GM06990 (cell line): ENCODE results near the gene SLC35E2B.

Source experiments
- DNase-seq: peaks from one replicate; pipeline ENCODE4 v3.0.0-alpha.2; 2011; ENCODE audit not compliant: insufficient read length; ENCODE audit errors: extremely low read depth
- H3K27me3 ChIP-seq: replicated peaks from 2 replicates; pipeline ENCODE4 v1.6.0; 2011; ENCODE audit warnings: low read length; ENCODE audit not compliant: control insufficient read depth, insufficient read depth
- H3K36me3 ChIP-seq: 2 replicates; pipeline ENCODE4 v1.5.1; 2011; ENCODE audit warnings: low read length; ENCODE audit not compliant: control insufficient read depth, insufficient read depth
- H3K4me3 ChIP-seq: replicated peaks from 2 replicates; pipeline ENCODE4 v1.5.1; 2011; ENCODE audit warnings: low read depth, mild to moderate bottlenecking, control low read depth, low read length
- TF ChIP-seq, protein P1 (sequence below): IDR thresholded peaks from 2 replicates; pipeline ENCODE4 v1.5.1; 2011; ENCODE audit warnings: low read length, control low read depth, mild to moderate bottlenecking, inconsistent platforms; ENCODE audit not compliant: insufficient read depth, poor library complexity, severe bottlenecking

Gene SLC35E2B

GRCh38 chr1:1627829-1628753, 64.5 kb downstream of the SLC35E2B start:
- Histone ChIP-seq H3K27me3 (no peaks in the 10 kb centered on the region; the same call in 1 of the 2 replicates), H3K4me3 (no peak overlapping the region), H3K36me3 (no peaks in the 10 kb centered on the region)
- DNase-seq = peak; percentile 30
- TF ChIP-seq, protein P1, sequence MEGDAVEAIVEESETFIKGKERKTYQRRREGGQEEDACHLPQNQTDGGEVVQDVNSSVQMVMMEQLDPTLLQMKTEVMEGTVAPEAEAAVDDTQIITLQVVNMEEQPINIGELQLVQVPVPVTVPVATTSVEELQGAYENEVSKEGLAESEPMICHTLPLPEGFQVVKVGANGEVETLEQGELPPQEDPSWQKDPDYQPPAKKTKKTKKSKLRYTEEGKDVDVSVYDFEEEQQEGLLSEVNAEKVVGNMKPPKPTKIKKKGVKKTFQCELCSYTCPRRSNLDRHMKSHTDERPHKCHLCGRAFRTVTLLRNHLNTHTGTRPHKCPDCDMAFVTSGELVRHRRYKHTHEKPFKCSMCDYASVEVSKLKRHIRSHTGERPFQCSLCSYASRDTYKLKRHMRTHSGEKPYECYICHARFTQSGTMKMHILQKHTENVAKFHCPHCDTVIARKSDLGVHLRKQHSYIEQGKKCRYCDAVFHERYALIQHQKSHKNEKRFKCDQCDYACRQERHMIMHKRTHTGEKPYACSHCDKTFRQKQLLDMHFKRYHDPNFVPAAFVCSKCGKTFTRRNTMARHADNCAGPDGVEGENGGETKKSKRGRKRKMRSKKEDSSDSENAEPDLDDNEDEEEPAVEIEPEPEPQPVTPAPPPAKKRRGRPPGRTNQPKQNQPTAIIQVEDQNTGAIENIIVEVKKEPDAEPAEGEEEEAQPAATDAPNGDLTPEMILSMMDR = no peak

DNA sequence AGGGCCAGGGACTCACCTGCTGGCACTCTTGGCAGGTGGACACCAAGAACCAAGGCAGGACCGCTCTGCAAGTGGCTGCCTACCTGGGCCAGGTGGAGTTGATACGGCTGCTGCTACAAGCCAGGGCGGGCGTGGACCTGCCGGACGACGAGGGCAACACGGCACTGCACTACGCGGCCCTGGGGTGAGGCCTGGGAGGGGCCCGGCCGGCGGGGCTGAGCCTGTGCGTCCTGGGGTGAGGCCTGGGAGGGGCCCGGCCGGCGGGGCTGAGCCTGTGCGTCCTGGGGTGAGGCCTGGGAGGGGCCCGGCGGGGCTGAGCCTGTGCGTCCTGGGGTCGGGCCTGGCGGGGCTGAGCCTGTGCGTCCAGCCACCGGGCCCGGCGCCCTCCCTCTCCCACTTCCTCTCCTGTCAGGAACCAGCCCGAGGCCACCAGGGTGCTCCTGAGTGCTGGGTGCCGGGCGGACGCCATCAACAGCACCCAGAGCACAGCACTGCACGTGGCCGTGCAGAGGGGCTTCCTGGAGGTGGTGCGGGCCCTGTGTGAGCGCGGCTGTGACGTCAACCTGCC, 65.2 kb downstream of the SLC35E2B start:
- H3K27me3 ChIP-seq = no peaks in the 10 kb centered on the region; the same call in 1 of the 2 replicates
- no peaks in the 10 kb centered on the region for H3K36me3 ChIP-seq
- H3K4me3 ChIP-seq = no peak overlapping the region
- DNase-seq = peak; percentile 18
- TF ChIP-seq, protein P1 = no peak

DNA sequence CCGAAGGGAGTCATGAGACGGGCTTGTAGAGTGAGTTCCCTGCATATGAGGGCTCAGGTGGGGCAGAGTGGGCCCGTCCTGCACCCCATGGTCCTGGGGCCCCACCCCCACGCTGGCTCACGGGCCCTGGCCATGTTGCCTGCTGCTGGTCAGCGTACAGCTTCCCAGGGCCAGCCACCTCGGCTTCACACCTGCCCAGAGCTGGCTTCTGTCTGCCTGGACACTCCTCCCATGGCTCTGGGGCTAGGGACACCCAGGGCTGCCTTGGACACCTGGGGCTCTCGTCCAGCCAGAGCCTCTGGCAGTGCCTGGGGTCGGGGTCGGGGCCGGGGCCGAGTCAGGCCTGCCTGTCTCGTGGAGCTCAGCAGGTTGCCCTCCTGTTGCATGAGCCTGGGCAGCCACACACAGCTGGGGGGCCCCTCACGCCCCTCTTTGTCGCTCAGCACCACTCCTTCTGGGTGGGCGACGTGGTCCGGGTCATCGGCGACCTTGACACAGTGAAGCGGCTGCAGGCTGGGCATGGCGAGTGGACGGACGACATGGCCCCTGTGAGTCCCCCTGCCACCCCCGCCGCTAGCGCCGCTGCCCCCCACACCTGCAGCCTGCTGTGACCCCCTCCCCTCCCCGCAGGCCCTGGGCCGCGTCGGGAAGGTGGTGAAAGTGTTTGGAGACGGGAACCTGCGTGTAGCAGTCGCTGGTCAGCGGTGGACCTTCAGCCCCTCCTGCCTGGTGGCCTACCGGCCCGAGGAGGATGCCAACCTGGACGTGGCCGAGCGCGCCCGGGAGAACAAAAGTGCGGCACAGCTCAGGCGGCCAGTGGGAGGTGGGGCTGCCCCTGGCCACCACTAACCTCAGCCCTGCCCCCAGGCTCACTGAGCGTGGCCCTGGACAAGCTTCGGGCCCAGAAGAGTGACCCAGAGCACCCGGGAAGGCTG, 66.1 kb downstream of the SLC35E2B start:
- Histone ChIP-seq H3K4me3 (no peak overlapping the region), H3K27me3 (no peaks in the 10 kb centered on the region), H3K36me3 (no peaks in the 10 kb centered on the region)
- DNase-seq = peak; percentile 11
- TF ChIP-seq, protein P1 = no peak

DNA sequence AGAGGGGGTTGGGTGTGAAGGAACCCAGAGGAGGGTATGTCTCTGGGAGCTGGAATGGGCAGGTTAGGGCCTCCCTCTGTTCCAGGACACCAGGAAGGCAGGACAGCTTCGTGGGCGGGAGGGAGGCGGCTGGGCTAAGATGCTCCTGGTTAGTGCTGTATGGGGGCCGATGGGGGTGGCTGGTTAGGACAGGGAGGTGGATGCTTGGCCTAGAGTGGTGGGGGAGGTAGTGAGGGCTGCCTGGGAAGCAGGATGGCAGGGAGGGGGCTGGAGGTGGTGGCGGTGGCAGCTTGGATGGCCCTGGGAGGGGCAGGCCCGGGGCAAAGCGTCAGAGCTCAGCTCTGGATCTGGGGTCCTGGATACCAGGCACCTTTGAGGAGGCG, 66.8 kb downstream of the SLC35E2B start:
- Histone ChIP-seq H3K27me3 (no peaks in the 10 kb centered on the region), H3K4me3 (no peak overlapping the region), H3K36me3 (no peaks in the 10 kb centered on the region; the same call in 1 of the 2 replicates)
- no peak for DNase-seq
- TF ChIP-seq, protein P1 = no peak

DNA sequence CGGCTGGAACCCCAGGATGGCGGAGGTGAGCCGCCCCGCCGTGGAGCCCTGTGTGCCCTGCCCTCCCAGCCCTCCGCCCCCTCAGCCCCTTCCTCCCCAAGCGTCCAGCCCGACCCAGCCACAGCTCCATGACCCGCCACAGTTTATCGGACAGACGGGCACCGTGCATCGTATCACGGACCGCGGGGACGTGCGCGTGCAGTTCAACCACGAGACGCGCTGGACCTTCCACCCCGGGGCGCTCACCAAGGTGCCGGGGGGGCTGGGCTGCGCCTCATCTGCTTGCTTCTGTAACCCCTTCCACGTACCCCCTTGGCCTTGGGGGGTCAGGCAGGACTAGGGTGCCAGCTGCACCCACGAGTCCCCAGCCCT, 67.2 kb downstream of the SLC35E2B start:
- no peak overlapping the region for H3K4me3 ChIP-seq
- TF ChIP-seq, protein P1 = no peak
- H3K36me3 ChIP-seq = no peaks in the 10 kb centered on the region; the same call in 1 of the 2 replicates
- H3K27me3 ChIP-seq = no peaks in the 10 kb centered on the region
- DNase-seq = no peak
